Measurements from ENCODE around the gene CTSK.
A peak's percentile ranks its signal among the peaks of the same experiment; 100 is the strongest.
"Not testable (repeated sequence)": the region's sequence is repeated elsewhere in the genome, so short reads cannot be mapped to it uniquely, and the experiment has no call there.

The CTSK gene

DNA sequence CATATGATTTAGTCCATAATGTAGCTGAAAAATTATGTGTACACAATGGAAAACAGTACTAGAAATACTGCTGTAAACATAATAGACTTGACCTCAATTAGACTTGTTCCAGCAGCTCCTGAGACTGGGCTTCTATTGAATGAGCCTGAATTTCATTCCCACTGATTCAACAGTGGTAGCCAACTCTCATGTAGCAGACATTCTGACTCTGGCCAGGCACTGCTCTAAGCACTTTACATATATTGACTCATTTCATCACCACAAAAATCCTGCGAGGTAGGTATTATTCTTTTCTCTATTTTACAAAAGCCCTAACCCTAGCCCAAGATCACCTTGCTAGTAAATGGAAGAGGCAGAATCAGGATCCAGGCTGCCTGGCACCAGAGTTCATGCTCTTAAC, 29.7 kb downstream of the CTSK start:
- Histone ChIP-seq H3K27me3 (ENCODE audit: insufficient read depth, low read length) (no peaks in the 10 kb centered on the region), H3K79me2 (ENCODE audit: control insufficient read depth, insufficient read depth, low read length, unreplicated experiment) (no peaks in the 10 kb centered on the region), H3K4me3 (ENCODE audit: low read depth, low read length) (no peak overlapping the region), H3K27ac (ENCODE audit: low read depth, low read length) (no peak overlapping the region), H3K36me3 (ENCODE audit: insufficient read depth, low read length) (no peaks in the 10 kb centered on the region), H2AFZ (ENCODE audit: low read length, unreplicated experiment) (no peak overlapping the region), H3K4me1 (ENCODE audit: control insufficient read depth, insufficient read depth, low read length, unreplicated experiment) (no peaks in the 10 kb centered on the region)

DNA sequence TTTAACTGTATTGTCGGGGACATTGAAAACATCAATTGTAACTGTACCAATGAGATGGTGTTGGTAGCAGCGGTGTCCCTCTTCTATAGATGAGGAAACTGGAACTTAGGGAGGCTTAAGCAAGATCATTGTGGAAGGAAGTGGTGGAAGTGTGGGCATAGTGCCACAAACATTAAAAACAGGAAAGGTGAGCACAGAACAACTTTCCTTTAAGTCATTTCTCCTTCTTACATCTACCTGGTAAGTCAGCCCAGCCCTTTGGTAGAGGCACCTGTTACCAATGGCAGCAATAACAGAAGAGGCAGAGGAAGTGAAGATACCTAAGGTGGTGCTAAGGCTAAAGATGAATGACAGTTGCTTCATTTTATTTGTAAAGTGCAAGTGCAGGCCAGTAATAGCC, 30.5 kb downstream of the CTSK start:
- Histone ChIP-seq H3K4me3 (ENCODE audit: low read depth, low read length) (no peak overlapping the region), H3K27me3 (ENCODE audit: insufficient read depth, low read length) (no peaks in the 10 kb centered on the region), H3K36me3 (ENCODE audit: insufficient read depth, low read length) (no peaks in the 10 kb centered on the region), H3K4me1 (ENCODE audit: control insufficient read depth, insufficient read depth, low read length, unreplicated experiment) (no peaks in the 10 kb centered on the region), H3K79me2 (ENCODE audit: control insufficient read depth, insufficient read depth, low read length, unreplicated experiment) (no peaks in the 10 kb centered on the region), H3K27ac (ENCODE audit: low read depth, low read length) (no peak overlapping the region), H2AFZ (ENCODE audit: low read length, unreplicated experiment) (no peak overlapping the region)

DNA sequence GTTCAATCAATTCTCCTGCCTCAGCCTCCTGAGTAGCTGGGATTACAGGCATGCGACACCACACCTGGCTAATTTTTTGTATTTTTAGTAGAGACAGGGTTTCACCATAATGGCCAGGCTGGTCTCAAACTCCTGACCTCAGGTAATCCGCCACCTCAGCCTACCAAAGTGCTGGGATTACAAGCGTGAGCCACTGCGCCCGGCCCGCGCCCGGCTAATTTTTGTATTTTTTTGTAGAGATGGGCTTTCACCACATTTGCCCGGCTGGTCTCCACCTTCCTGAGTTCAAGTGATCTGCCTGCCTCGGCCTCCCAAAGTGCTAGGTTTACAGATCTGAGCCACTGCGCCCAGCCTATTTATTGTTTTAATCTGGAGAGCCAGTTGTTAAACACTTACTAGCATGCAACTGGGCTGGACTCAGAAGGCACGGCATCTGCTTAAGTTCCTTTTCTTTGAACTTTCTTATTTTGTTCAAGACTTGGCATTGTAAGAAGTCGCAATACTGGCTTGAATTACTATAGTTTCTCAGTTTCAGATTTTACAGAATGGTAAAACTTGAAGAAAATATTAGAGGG, 32.0 kb downstream of the CTSK start:
- not testable (repeated sequence) for H3K27me3 ChIP-seq (ENCODE audit: insufficient read depth, low read length); H3K27ac ChIP-seq (ENCODE audit: low read depth, low read length); H3K36me3 ChIP-seq (ENCODE audit: insufficient read depth, low read length); H3K79me2 ChIP-seq (ENCODE audit: control insufficient read depth, insufficient read depth, low read length, unreplicated experiment); H3K4me1 ChIP-seq (ENCODE audit: control insufficient read depth, insufficient read depth, low read length, unreplicated experiment); H2AFZ ChIP-seq (ENCODE audit: low read length, unreplicated experiment); H3K4me3 ChIP-seq (ENCODE audit: low read depth, low read length)

DNA sequence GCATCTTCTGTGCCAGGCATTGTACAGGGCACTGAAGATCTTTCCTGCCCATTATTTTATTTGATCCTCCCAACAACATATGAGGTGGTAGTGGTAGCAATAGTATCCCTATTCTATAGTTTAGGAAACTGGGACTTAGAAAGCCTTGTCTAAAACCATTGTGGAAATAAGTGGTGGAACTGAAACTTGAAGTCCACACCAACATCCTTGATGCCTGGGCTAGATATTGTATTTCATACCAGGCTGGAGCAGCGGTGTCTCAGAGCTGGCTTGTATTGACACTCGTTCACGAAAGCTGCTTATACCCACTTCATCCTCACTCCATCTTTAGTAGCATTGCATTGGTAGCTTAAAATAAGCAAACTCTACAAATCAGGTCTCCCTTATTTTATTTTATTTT, 32.8 kb downstream of the CTSK start:
- Histone ChIP-seq H3K27me3 (ENCODE audit: insufficient read depth, low read length) (no peaks in the 10 kb centered on the region), H3K4me3 (ENCODE audit: low read depth, low read length) (no peak overlapping the region), H3K79me2 (ENCODE audit: control insufficient read depth, insufficient read depth, low read length, unreplicated experiment) (no peaks in the 10 kb centered on the region)

DNA sequence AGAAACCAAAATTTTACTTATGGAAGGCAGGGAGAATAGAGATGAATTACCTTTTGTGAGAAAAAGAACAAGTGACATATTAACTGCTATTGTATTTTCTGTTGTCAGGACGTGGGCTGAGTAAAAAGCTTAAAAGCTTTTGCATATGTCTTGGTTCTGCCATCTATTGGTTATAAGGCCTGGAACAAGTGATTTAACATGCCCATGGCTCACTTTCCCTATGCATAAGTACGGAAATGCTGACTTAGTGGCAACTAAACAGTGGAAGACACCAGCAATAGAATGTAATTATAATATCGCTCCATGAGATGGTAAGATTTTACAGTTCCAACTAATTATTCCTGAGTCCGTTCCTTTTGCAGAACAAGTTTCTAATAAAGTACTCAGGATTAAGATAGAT, 35.7 kb downstream of the CTSK start:
- Histone ChIP-seq H3K4me1 (ENCODE audit: control insufficient read depth, insufficient read depth, low read length, unreplicated experiment) (no peaks in the 10 kb centered on the region), H3K27ac (ENCODE audit: low read depth, low read length) (no peak overlapping the region), H2AFZ (ENCODE audit: low read length, unreplicated experiment) (no peak overlapping the region), H3K27me3 (ENCODE audit: insufficient read depth, low read length) (no peaks in the 10 kb centered on the region), H3K36me3 (ENCODE audit: insufficient read depth, low read length) (no peaks in the 10 kb centered on the region), H3K4me3 (ENCODE audit: low read depth, low read length) (no peak overlapping the region), H3K79me2 (ENCODE audit: control insufficient read depth, insufficient read depth, low read length, unreplicated experiment) (no peaks in the 10 kb centered on the region)

More for the DNA sequence above, 32.8 kb downstream of the CTSK start:
- no peak overlapping the region for H3K27ac ChIP-seq (ENCODE audit: low read depth, low read length)
- H2AFZ ChIP-seq (ENCODE audit: low read length, unreplicated experiment) = no peak overlapping the region
- no peaks in the 10 kb centered on the region for H3K4me1 ChIP-seq (ENCODE audit: control insufficient read depth, insufficient read depth, low read length, unreplicated experiment)
- H3K36me3 ChIP-seq (ENCODE audit: insufficient read depth, low read length) = no peaks in the 10 kb centered on the region

DNA sequence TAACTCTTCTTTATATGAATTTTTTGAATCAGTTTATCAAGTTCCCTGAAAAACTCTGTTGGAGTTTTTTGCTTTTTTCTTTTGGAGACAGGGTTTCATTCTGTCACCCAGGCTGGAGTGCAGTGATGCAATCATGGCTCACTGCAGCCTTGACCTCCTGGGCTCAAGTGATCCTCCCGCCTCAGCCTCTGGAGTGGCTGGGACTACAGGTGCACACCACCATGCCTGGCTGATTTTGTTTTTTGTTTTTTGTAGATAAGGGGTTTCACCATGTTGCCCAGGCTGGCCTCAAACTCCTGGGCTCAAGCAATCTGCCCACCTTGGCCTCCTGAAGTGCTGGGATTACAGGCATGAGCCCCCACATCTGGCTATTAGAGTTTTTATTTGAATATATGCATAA, 40.4 kb downstream of the CTSK start:
- not testable (repeated sequence) for H3K36me3 ChIP-seq (ENCODE audit: insufficient read depth, low read length); H3K27ac ChIP-seq (ENCODE audit: low read depth, low read length); H3K4me3 ChIP-seq (ENCODE audit: low read depth, low read length); H3K79me2 ChIP-seq (ENCODE audit: control insufficient read depth, insufficient read depth, low read length, unreplicated experiment); H3K27me3 ChIP-seq (ENCODE audit: insufficient read depth, low read length); H2AFZ ChIP-seq (ENCODE audit: low read length, unreplicated experiment)
- H3K4me1 ChIP-seq (ENCODE audit: control insufficient read depth, insufficient read depth, low read length, unreplicated experiment) = peaks cover 13% of the 10 kb centered on the region

DNA sequence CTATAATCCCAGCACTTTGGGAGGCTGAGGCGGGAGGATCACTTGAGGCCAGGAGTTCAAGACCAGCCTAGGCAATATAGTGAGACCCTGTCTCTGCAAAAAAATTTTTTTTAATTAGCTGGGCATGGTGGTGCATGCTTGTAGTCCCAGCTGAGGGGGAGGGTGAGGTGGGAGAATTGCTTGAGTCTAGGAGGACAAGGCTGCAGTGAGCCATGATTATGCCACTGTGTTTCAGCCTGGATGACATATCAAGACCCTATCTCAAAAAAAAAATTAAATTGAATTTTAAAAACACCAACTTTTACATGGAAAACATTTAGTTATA, 42.1 kb downstream of the CTSK start:
- Histone ChIP-seq H2AFZ (ENCODE audit: low read length, unreplicated experiment) (peak overlapping the region; percentile 58), H3K4me1 (ENCODE audit: control insufficient read depth, insufficient read depth, low read length, unreplicated experiment) (peaks cover 13% of the 10 kb centered on the region), H3K27ac (ENCODE audit: low read depth, low read length) (peak overlapping the region; percentile 84; the same call in 1 of the 2 replicates), H3K4me3 (ENCODE audit: low read depth, low read length) (peak overlapping the region; percentile 72)
- H3K79me2 ChIP-seq (ENCODE audit: control insufficient read depth, insufficient read depth, low read length, unreplicated experiment); H3K27me3 ChIP-seq (ENCODE audit: insufficient read depth, low read length); H3K36me3 ChIP-seq (ENCODE audit: insufficient read depth, low read length): not testable (repeated sequence)

DNA sequence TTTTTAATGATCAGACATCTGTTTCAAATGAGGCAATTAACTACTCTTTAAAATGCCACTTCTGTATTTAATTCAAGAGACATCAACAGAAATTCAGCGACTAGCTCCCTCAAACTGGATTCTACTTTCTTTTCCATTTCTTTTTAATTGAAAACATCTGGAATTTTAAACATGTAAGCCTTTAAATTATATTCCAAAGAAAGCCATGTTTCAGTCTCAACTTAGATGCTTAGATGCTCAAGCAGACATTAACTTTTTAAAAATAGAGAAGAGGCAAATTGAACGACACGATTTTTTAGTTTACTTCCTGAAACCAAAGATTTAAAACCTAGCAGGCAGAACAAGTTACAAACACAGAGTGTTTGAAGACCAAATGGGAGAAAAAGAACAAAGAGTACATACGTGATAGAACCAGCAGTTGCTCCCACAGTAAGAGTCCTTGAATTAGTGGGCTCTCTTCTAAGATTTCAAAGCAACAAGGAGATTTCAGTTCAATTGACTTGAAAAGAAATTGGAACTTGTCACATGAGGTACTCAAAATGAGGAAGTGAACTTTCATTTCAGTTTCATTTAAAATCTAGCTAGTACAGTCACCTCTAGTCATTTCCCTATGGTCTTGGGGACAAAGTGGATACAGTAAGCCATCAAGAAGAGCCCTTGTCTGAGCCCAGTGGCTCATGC, 42.6 kb downstream of the CTSK start, which contains the start of gene CTSS:
TSS of gene CTSS (minus strand) at position 483 of the 681 bp plus-strand sequence. CDS start 1,015 bp downstream, outside the sequence.
- Histone ChIP-seq H3K4me3 (ENCODE audit: low read depth, low read length) (peak within 1 kb of the TSS; percentile 72), H3K4me1 (ENCODE audit: control insufficient read depth, insufficient read depth, low read length, unreplicated experiment) (peaks cover 13% of the 10 kb centered on the region), H3K27me3 (ENCODE audit: insufficient read depth, low read length) (no peaks in the 10 kb centered on the region), H3K36me3 (ENCODE audit: insufficient read depth, low read length) (no peaks in the 10 kb centered on the region), H3K79me2 (ENCODE audit: control insufficient read depth, insufficient read depth, low read length, unreplicated experiment) (no peaks in the 10 kb centered on the region), H2AFZ (ENCODE audit: low read length, unreplicated experiment) (peak within 1 kb of the TSS; percentile 58), H3K27ac (ENCODE audit: low read depth, low read length) (peak within 1 kb of the TSS; percentile 84)

DNA sequence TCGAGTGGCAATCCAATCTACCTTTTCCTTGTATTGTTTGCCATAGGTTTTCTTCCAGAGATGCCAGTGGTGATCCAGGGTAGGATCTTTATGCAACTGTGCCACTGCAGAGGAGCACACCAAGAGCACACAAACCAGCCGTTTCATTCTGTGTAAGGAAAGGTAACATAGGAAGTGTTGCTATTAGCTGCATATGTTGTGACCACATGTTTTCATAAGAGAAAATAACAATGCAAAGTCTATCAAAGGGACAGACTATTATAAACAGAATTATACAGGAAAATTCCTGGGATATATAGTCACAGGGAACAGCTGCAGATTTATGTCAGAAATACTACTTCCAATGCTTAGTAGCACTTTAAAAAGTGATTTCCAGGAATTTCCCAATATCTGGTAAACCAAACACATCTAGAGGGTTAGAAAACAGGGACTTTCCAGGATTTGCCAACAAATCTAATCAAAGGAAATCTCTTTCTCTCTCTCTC, 43.4 kb downstream of the CTSK start:
- no peak overlapping the region for H2AFZ ChIP-seq (ENCODE audit: low read length, unreplicated experiment)
- peak overlapping the region; percentile 84 for H3K27ac ChIP-seq (ENCODE audit: low read depth, low read length)
- H3K36me3 ChIP-seq (ENCODE audit: insufficient read depth, low read length) = no peaks in the 10 kb centered on the region
- H3K79me2 ChIP-seq (ENCODE audit: control insufficient read depth, insufficient read depth, low read length, unreplicated experiment) = no peaks in the 10 kb centered on the region
- peak overlapping the region; percentile 72 for H3K4me3 ChIP-seq (ENCODE audit: low read depth, low read length)
- H3K4me1 ChIP-seq (ENCODE audit: control insufficient read depth, insufficient read depth, low read length, unreplicated experiment) = peaks cover 13% of the 10 kb centered on the region
- H3K27me3 ChIP-seq (ENCODE audit: insufficient read depth, low read length) = no peaks in the 10 kb centered on the region

DNA sequence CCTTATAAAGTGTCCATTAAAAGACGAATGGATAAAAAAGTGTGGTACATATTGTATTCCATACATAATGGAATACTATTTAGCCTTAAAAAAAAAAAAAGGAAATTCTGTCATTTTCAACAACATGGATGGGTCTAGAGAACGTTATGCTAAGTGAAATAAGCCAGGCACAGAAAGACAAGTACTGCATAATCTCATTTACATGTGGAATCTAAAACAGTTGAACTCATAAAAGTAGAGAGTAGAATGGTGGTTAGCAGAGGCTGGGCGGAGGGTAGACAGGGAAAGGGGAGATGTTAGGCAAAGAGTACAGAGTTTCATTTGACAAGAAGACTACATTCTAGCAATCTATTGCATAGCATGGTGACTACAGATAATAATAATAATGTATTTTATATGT, 45.0 kb downstream of the CTSK start:
- no peak overlapping the region for H3K27ac ChIP-seq (ENCODE audit: low read depth, low read length)
- H3K4me1 ChIP-seq (ENCODE audit: control insufficient read depth, insufficient read depth, low read length, unreplicated experiment) = peaks cover 13% of the 10 kb centered on the region
- no peak overlapping the region for H3K4me3 ChIP-seq (ENCODE audit: low read depth, low read length)
- H3K27me3 ChIP-seq (ENCODE audit: insufficient read depth, low read length) = no peaks in the 10 kb centered on the region
- no peak overlapping the region for H2AFZ ChIP-seq (ENCODE audit: low read length, unreplicated experiment)
- H3K36me3 ChIP-seq (ENCODE audit: insufficient read depth, low read length) = no peaks in the 10 kb centered on the region
- no peaks in the 10 kb centered on the region for H3K79me2 ChIP-seq (ENCODE audit: control insufficient read depth, insufficient read depth, low read length, unreplicated experiment)

DNA sequence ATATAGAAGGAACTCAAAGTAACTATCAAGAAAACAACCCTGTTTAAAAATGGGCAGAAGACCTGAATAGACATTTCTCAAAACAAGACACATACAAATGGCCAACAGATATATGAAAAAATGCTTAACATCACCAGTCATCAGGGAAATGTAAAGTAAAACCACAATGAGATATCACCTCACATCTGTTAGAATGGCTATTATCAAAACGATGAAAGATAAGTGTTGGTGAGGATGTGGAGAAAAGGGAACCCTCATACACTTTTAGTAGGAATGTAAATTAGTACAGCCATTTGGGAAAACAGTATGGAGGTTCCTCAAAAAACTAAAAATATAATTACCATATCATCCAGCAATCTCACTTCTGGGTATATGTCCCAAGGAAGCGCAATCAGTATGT, 45.5 kb downstream of the CTSK start:
- H3K4me3 ChIP-seq (ENCODE audit: low read depth, low read length) = no peak overlapping the region
- H3K27ac ChIP-seq (ENCODE audit: low read depth, low read length) = no peak overlapping the region
- no peaks in the 10 kb centered on the region for H3K79me2 ChIP-seq (ENCODE audit: control insufficient read depth, insufficient read depth, low read length, unreplicated experiment)
- H3K4me1 ChIP-seq (ENCODE audit: control insufficient read depth, insufficient read depth, low read length, unreplicated experiment) = peaks cover 13% of the 10 kb centered on the region
- no peak overlapping the region for H2AFZ ChIP-seq (ENCODE audit: low read length, unreplicated experiment)
- no peaks in the 10 kb centered on the region for H3K27me3 ChIP-seq (ENCODE audit: insufficient read depth, low read length)
- H3K36me3 ChIP-seq (ENCODE audit: insufficient read depth, low read length) = no peaks in the 10 kb centered on the region
